ENCODE data around the gene JAM3.

Gene JAM3

GRCh38 chr11:134159652-134160051 is 90.8 kb downstream of the JAM3 start:
- TF ChIP-seq CTCF (IDR thresholded peaks at IDR 0.05; ENCODE audit: insufficient read depth, low read depth, low read length, missing control alignments), result no peak
- no peak for DNase-seq (ENCODE audit: low read depth)

GRCh38 chr11:134164490-134165370 is 95.9 kb downstream of the JAM3 start:
- no peak for TF ChIP-seq CTCF (IDR thresholded peaks at IDR 0.05; ENCODE audit: insufficient read depth, low read depth, low read length, missing control alignments)
- no peak overlapping the region for H3K4me3 ChIP-seq (ENCODE audit: low read depth, low read length)

More at GRCh38 chr11:134159652-134160051, 90.8 kb downstream of the JAM3 start:
- no peak overlapping the region for H3K4me3 ChIP-seq (ENCODE audit: low read depth, low read length)

GRCh38 chr11:134170177-134170918 is 101.5 kb downstream of the JAM3 start:
- TF ChIP-seq CTCF (IDR thresholded peaks at IDR 0.05; ENCODE audit: insufficient read depth, low read depth, low read length, missing control alignments), result no peak
- no peak overlapping the region for H3K4me3 ChIP-seq (ENCODE audit: low read depth, low read length)

More at GRCh38 chr11:134164490-134165370, 95.9 kb downstream of the JAM3 start:
- no peak for DNase-seq (ENCODE audit: low read depth)

GRCh38 chr11:134170919-134171281 is 102.0 kb downstream of the JAM3 start:
- no peak overlapping the region for H3K4me3 ChIP-seq (ENCODE audit: low read depth, low read length)
- no peak for TF ChIP-seq CTCF (IDR thresholded peaks at IDR 0.05; ENCODE audit: insufficient read depth, low read depth, low read length, missing control alignments)
- DNase-seq (ENCODE audit: low read depth), result no peak

More at GRCh38 chr11:134170177-134170918, 101.5 kb downstream of the JAM3 start:
- DNase-seq (ENCODE audit: low read depth), result no peak

GRCh38 chr11:134171951-134172350 is 103.1 kb downstream of the JAM3 start:
- H3K4me3 ChIP-seq (ENCODE audit: low read depth, low read length), result no peak overlapping the region
- TF ChIP-seq CTCF (IDR thresholded peaks at IDR 0.05; ENCODE audit: insufficient read depth, low read depth, low read length, missing control alignments), result no peak
- DNase-seq (ENCODE audit: low read depth), result no peak

- no peak for TF ChIP-seq CTCF (IDR thresholded peaks at IDR 0.05; ENCODE audit: insufficient read depth, low read depth, low read length, missing control alignments)
- no peak overlapping the region for H3K4me3 ChIP-seq (ENCODE audit: low read depth, low read length)
- no peak for DNase-seq (ENCODE audit: low read depth)
These were observed 104.4 kb downstream of the JAM3 start for GRCh38 chr11:134173296-134173695.
